IMR-90 (cell line): ENCODE results near the gene PDLIM5. TPM values are rescaled to one million over a fixed set of nuclear protein-coding genes. Genes with fewer than 3 reads are reported as not detected.

Experiments
- ATAC-seq: fragments of 200-7000 bp; cut with Tn5 transposase; 2 replicates; pipeline ENCODE4 v1.9.1; 2020; ENCODE audit warnings: low read depth, mild to moderate bottlenecking, moderate library complexity
- BruUV-seq: library from RNA; stranded (reverse); fragments of 400-500 nt; replicated peaks from 2 replicates; lab custom pipeline; 2021; lab: Mats Ljungman, UMichigan
- CTCF ChIA-PET: fragments of 300-600 bp; formaldehyde crosslinking; extraction: SDS; loops from one replicate; lab custom pipeline; 2021; ENCODE audit warnings: antibody characterized with exemption; lab: Yijun Ruan, JAX
- POLR2A ChIA-PET: fragments of 300-600 bp; sonication (Branson Sonifier 250); formaldehyde crosslinking; loops from one replicate; lab custom pipeline; 2022; ENCODE audit warnings: antibody characterized with exemption; ENCODE audit not compliant: unreplicated experiment; lab: Charles Lee
- DNase-seq: peaks from one replicate; pipeline ENCODE4 v3.0.0; 2013
- H2AFZ ChIP-seq: replicated peaks from 2 replicates; pipeline ENCODE3; 2013; ENCODE audit warnings: low read length, mild to moderate bottlenecking; ENCODE audit not compliant: poor library complexity
- H2AK5ac ChIP-seq: 2 replicates; pipeline ENCODE4 v1.6.1; 2013; ENCODE audit warnings: low read depth, low read length, inconsistent platforms
- H2AK9ac ChIP-seq: replicated peaks from 2 replicates; pipeline ENCODE3; 2013; ENCODE audit warnings: mild to moderate bottlenecking, low read depth, low read length, moderate library complexity; ENCODE audit not compliant: poor library complexity
- H2BK120ac ChIP-seq: 2 replicates; pipeline ENCODE4 v1.6.1; 2013; ENCODE audit warnings: low read depth, low read length, inconsistent platforms
- H2BK15ac ChIP-seq: 3 replicates; pipeline ENCODE4 v1.6.1; 2013; ENCODE audit warnings: low read depth, low read length, inconsistent platforms
- H2BK20ac ChIP-seq: 2 replicates; pipeline ENCODE4 v1.6.1; 2013; ENCODE audit warnings: low read depth, mild to moderate bottlenecking, inconsistent platforms, low read length, moderate library complexity
- H2BK5ac ChIP-seq: 2 replicates; pipeline ENCODE4 v1.6.1; 2013; ENCODE audit warnings: mild to moderate bottlenecking, low read depth, low read length, inconsistent platforms; ENCODE audit not compliant: poor library complexity, severe bottlenecking
- H3K14ac ChIP-seq: replicated peaks from 2 replicates; pipeline ENCODE4 v1.6.1; 2013; ENCODE audit warnings: low read depth, low read length, inconsistent platforms
- H3K18ac ChIP-seq: 2 replicates; pipeline ENCODE4 v1.6.1; 2013; ENCODE audit warnings: low read depth, low read length, control low read depth
- H3K23ac ChIP-seq: 2 replicates; pipeline ENCODE4 v1.6.1; 2013; ENCODE audit warnings: low read depth, low read length, inconsistent platforms
- H3K27ac ChIP-seq: 2 replicates; pipeline ENCODE4 v1.5.1; 2013; ENCODE audit warnings: mild to moderate bottlenecking, control low read depth, low read length; ENCODE audit not compliant: insufficient read depth
- H3K27me3 ChIP-seq: 2 replicates; pipeline ENCODE4 v1.6.1; 2013; ENCODE audit warnings: low read length; ENCODE audit not compliant: control insufficient read depth, insufficient read depth
- H3K36me3 ChIP-seq: 2 replicates; pipeline ENCODE4 v1.6.1; 2013; ENCODE audit warnings: low read length, mixed read lengths; ENCODE audit not compliant: control insufficient read depth, insufficient read depth
- H3K4ac ChIP-seq: 2 replicates; pipeline ENCODE4 v1.6.1; 2013; ENCODE audit warnings: low read depth, low read length, inconsistent platforms
- H3K4me1 ChIP-seq: 2 replicates; pipeline ENCODE4 v1.6.1; 2013; ENCODE audit warnings: low read length, mixed read lengths; ENCODE audit not compliant: control insufficient read depth, insufficient read depth
- H3K4me2 ChIP-seq: 2 replicates; pipeline ENCODE4 v1.6.1; 2013; ENCODE audit warnings: low read depth, mild to moderate bottlenecking, control low read depth, low read length, moderate library complexity
- H3K4me3 ChIP-seq: 2 replicates; pipeline ENCODE4 v1.5.1; 2013; ENCODE audit warnings: low read depth, mild to moderate bottlenecking, control low read depth, low read length, moderate library complexity; ENCODE audit not compliant: insufficient read depth
- H3K56ac ChIP-seq: 2 replicates; pipeline ENCODE4 v1.6.1; 2013; ENCODE audit warnings: low read length, inconsistent platforms; ENCODE audit not compliant: insufficient read depth; ENCODE audit errors: extremely low read depth
- H3K79me1 ChIP-seq, 2 experiments: 2 replicates each; pipeline ENCODE4 v1.6.1; 2013; ENCODE audit warnings: low read length in 2 of 2, inconsistent platforms in 1 of 2, low read depth in 1 of 2
- H3K9ac ChIP-seq: 2 replicates; pipeline ENCODE4 v1.6.1; 2013; ENCODE audit warnings: low read depth, low read length, control low read depth
- H3K9me1 ChIP-seq: 2 replicates; pipeline ENCODE4 v1.6.1; 2013; ENCODE audit warnings: low read length, inconsistent platforms; ENCODE audit not compliant: insufficient read depth
- H3K9me3 ChIP-seq: 2 replicates; pipeline ENCODE4 v1.6.1; 2013; ENCODE audit warnings: low read length; ENCODE audit not compliant: control insufficient read depth, insufficient read depth
- H4K20me1 ChIP-seq: 2 replicates; pipeline ENCODE4 v1.6.1; 2013; ENCODE audit warnings: low read length, inconsistent platforms; ENCODE audit not compliant: insufficient read depth
- H4K5ac ChIP-seq: 2 replicates; pipeline ENCODE4 v1.6.1; 2013; ENCODE audit warnings: mild to moderate bottlenecking, low read depth, low read length, control low read depth
- H4K8ac ChIP-seq, 2 experiments: 2 replicates each; pipeline ENCODE4 v1.6.1; 2013; ENCODE audit warnings: low read depth in 2 of 2, low read length in 2 of 2, control low read depth in 1 of 2, inconsistent platforms in 1 of 2
- H4K91ac ChIP-seq: 2 replicates; pipeline ENCODE4 v1.6.1; 2013; ENCODE audit warnings: low read depth, low read length, inconsistent platforms; ENCODE audit not compliant: insufficient read depth
- MAFK ChIP-seq: IDR thresholded peaks from 2 replicates; pipeline ENCODE4 v1.6.1; 2012; ENCODE audit warnings: low read depth, low read length, improper control_type of control experiment
- MXI1 ChIP-seq: IDR thresholded peaks from 2 replicates; pipeline ENCODE4 v1.6.1; 2012; ENCODE audit warnings: low read depth, mild to moderate bottlenecking, low read length, moderate library complexity, borderline replicate concordance
- WGBS, 2 experiments: methylation state at CpG; one replicate each; pipeline versions ENCODE4 v1.1.5 to v1.1.7; 2013; ENCODE audit warnings: missing lambda C conversion rate in 2 of 2; ENCODE audit not compliant: insufficient read length in 1 of 2; ENCODE audit errors: extremely low coverage in 2 of 2; 5-methylcytosine and 5-hydroxymethylcytosine counted together
- dilution Hi-C: fragments of 300-500 bp; cut with HindIII; formaldehyde crosslinking; loops from one replicate; pipeline ENCODE4 v1.14.3; 2018; ENCODE audit warnings: low sequenced_read_pairs; ENCODE audit not compliant: unreplicated experiment
- in situ Hi-C: fragments of 300-500 bp; cut with MboI; formaldehyde crosslinking; loops from 3 replicates; pipeline ENCODE4 v1.14.3; 2019; ENCODE audit warnings: low sequenced_read_pairs, inconsistent platforms, mixed read lengths
- intact Hi-C: fragments of 100-400 bp; cut with micrococcal nuclease; formaldehyde crosslinking; loops from 2 replicates; pipeline ENCODE4 v1.10.0; 2022
- polyA plus RNA-seq, 3 experiments: library from polyadenylated mRNA; depleted of rRNA; stranded (reverse); fragments of >200 nt; gene quantifications; 2 replicates each; pipeline ENCODE4 v1.2.3, GENCODE V29; 2012; ENCODE audit warnings: low replicate concordance in 1 of 3
- total RNA-seq: library from RNA; depleted of rRNA; stranded (reverse); fragments of >200 nt; gene quantifications from 2 replicates; pipeline ENCODE4 v1.2.3, GENCODE V29; 2012
- TF ChIP-seq, protein P1 (sequence below): fragments of 150-350 bp; IDR thresholded peaks from 2 replicates; pipeline ENCODE4 v1.6.1; 2016; ENCODE audit warnings: low read depth, mild to moderate bottlenecking, low read length, moderate library complexity, borderline replicate concordance

The PDLIM5 gene
- total and polyA plus RNA-seq, 2 of the 4 experiments (the other 2 are of a cell fraction) = 96.5 to 188 TPM

GRCh38 chr4:94714365-94715160 lies 262.8 kb downstream of the PDLIM5 start:
- no TSS peak for BruUV-seq

More at GRCh38 chr4:94714365-94715160, 262.8 kb downstream of the PDLIM5 start:
- Histone ChIP-seq H3K4me3 (peak overlapping the region; percentile 16; the same call in 1 of the 2 replicates), H2AK9ac (no peak overlapping the region), H2AFZ (peak overlapping the region; percentile 78), H3K4me1 (peaks cover 3% of the 10 kb centered on the region), H3K79me1 (no peaks in the 10 kb centered on the region), H3K4ac (peak overlapping the region; percentile 90), H3K18ac (peak overlapping the region; percentile 99), H2BK5ac (peak overlapping the region; percentile 100), H3K9me3 (no peaks in the 10 kb centered on the region), H3K14ac (peak overlapping the region; percentile 97), H3K27ac (peak overlapping the region; percentile 80), H4K20me1 (no peaks in the 10 kb centered on the region), H3K27me3 (no peaks in the 10 kb centered on the region), H2BK15ac (peak overlapping the region; percentile 69; the same call in 1 of the 3 replicates), H2AK5ac (peak overlapping the region; percentile 58; the same call in 1 of the 2 replicates), H4K91ac (peak overlapping the region; percentile 54), H2BK120ac (peak overlapping the region; percentile 98), H3K36me3 (no peaks in the 10 kb centered on the region), H4K8ac (peak overlapping the region; percentile 35 to 87; a peak in 3 of 4 replicates), H3K9ac (peak overlapping the region; percentile 51; the same call in 1 of the 2 replicates), H3K9me1 (no peaks in the 10 kb centered on the region), H3K56ac (peak overlapping the region; percentile 83), H4K5ac (peak overlapping the region; percentile 100), H3K23ac (peak overlapping the region; percentile 94; the same call in 1 of the 2 replicates), H2BK20ac (peak overlapping the region; percentile 98), H3K4me2 (peak overlapping the region; percentile 98)
- ChIA-PET CTCF (interaction anchor here (0.9 kb wide), 1 partner anchor 42 kb away, joined by 3 read pairs; no protein-coding TSS in a partner anchor), POLR2A (no interaction called here)
- peak; percentile 66 for ATAC-seq
- intact Hi-C loops (no loop called here), dilution Hi-C loops (no loop called here), in situ Hi-C loops (no loop called here)
- WGBS, 2 experiments = no CpG with 5 or more reads among the region's 5 CpGs
- TF ChIP-seq MAFK (no peak), MXI1 (no peak)
- TF ChIP-seq, protein P1, sequence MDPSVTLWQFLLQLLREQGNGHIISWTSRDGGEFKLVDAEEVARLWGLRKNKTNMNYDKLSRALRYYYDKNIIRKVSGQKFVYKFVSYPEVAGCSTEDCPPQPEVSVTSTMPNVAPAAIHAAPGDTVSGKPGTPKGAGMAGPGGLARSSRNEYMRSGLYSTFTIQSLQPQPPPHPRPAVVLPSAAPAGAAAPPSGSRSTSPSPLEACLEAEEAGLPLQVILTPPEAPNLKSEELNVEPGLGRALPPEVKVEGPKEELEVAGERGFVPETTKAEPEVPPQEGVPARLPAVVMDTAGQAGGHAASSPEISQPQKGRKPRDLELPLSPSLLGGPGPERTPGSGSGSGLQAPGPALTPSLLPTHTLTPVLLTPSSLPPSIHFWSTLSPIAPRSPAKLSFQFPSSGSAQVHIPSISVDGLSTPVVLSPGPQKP = no peak
- peak; percentile 74 for DNase-seq
